Measurements from ENCODE around the gene JUNB.

GRCh38 chr19:12767666-12768065, 23.6 kb upstream of the JUNB start:
- TF ChIP-seq CTCF (IDR thresholded peaks at IDR 0.05; ENCODE audit: insufficient read depth, low read depth, low read length) (no peak), EZH2 (IDR thresholded peaks at IDR 0.05; ENCODE audit: insufficient read depth, low read length) (no peak)

Data from astrocyte (in vitro differentiated cells and primary cell).